ENCODE data around the gene MYBPC3. TPM values are rescaled to one million over a fixed set of nuclear protein-coding genes. Genes with fewer than 3 reads are reported as not detected.
"Not testable (repeated sequence)": the region's sequence is repeated elsewhere in the genome, so short reads cannot be mapped to it uniquely, and the experiment has no call there.

MYBPC3 gene
- total RNA-seq, 4 donors from 2014 or later = not detected

GRCh38 chr11:47335733-47336132 is 16.8 kb downstream of the MYBPC3 start:
- Histone ChIP-seq H3K4me3 (no peak overlapping the region), H3K27me3 (no peaks in the 10 kb centered on the region), H3K4me1 (peaks cover 0 to 13% (median 9%) of the 10 kb centered on the region in 4 donors), H3K36me3 (no peaks in the 10 kb centered on the region), H3K9me3 (no peaks in the 10 kb centered on the region), H3K27ac (no peak overlapping the region)
- in situ Hi-C loops (cut with MboI; ENCODE audit: low pct_ligation_motif_present in 1 of 4, low pct_unique_long_range_greater_than_20kb in 1 of 4, low sequenced_read_pairs in 3 of 4) (no loop called here), intact Hi-C loops (cut with DNase I; ENCODE audit: low total_unique reads) (no loop called here)
- no peak for DNase-seq
- WGBS, 2 donors (ENCODE audit: low coverage in 1 of 2) = 77 to 88% methylated on average over 1 to 9 of the region's 9 CpGs
- TF ChIP-seq, protein P1, sequence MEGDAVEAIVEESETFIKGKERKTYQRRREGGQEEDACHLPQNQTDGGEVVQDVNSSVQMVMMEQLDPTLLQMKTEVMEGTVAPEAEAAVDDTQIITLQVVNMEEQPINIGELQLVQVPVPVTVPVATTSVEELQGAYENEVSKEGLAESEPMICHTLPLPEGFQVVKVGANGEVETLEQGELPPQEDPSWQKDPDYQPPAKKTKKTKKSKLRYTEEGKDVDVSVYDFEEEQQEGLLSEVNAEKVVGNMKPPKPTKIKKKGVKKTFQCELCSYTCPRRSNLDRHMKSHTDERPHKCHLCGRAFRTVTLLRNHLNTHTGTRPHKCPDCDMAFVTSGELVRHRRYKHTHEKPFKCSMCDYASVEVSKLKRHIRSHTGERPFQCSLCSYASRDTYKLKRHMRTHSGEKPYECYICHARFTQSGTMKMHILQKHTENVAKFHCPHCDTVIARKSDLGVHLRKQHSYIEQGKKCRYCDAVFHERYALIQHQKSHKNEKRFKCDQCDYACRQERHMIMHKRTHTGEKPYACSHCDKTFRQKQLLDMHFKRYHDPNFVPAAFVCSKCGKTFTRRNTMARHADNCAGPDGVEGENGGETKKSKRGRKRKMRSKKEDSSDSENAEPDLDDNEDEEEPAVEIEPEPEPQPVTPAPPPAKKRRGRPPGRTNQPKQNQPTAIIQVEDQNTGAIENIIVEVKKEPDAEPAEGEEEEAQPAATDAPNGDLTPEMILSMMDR (IDR thresholded peaks at IDR 0.05) = no peak
- TF ChIP-seq EP300 (IDR thresholded peaks at IDR 0.05; ENCODE audit: low read depth) = no peak
- TF ChIP-seq POLR2AphosphoS5 (IDR thresholded peaks at IDR 0.05) = no peak
- no peak for TF ChIP-seq POLR2A (IDR thresholded peaks at IDR 0.05)

- H3K4me1 ChIP-seq = peaks cover 0 to 20% (median 12%) of the 10 kb centered on the region in 4 donors
- H3K27ac ChIP-seq; H3K36me3 ChIP-seq; H3K4me3 ChIP-seq; in situ Hi-C loops (cut with MboI; ENCODE audit: low pct_ligation_motif_present in 1 of 4, low pct_unique_long_range_greater_than_20kb in 1 of 4, low sequenced_read_pairs in 3 of 4); H3K27me3 ChIP-seq; intact Hi-C loops (cut with DNase I; ENCODE audit: low total_unique reads); DNase-seq; H3K9me3 ChIP-seq: not testable (repeated sequence)
- 96 to 97% methylated on average over 4 to 16 of the region's 16 CpGs for WGBS, 2 donors (ENCODE audit: low coverage in 1 of 2)
Observed at GRCh38 chr11:47334699-47335411, 17.6 kb downstream of the MYBPC3 start.

DNA sequence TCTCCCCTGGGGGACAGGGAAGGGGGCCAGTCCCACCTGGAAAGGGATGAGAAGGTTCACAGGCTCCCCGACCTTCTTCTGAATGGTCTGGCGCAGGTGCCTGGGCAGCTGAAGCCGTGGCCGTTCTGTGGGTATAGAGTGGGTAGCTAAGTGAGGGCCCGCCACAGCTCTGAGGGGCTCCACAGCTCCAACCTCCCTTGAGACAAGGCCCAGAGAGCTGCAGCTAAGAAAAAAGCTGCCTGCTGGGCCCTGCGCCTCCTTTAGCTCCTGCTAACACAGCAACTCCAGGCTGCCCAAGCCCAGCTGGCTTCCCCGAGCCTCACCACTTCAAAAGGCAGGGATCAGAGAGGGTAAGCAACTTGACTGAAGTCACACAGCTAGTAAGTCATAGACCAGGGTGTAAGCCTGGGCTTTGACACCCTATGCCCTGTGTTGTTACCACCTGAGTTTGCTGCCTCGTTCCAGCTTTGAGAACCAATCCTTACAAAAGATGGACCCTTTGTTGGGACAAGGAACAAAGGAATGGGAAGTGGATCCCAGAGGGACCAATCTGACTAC is 18.5 kb downstream of the MYBPC3 start:
- peaks cover 0 to 9% (median under 1%) of the 10 kb centered on the region in 4 donors for H3K36me3 ChIP-seq
- H3K27me3 ChIP-seq = no peaks in the 10 kb centered on the region
- no peak overlapping the region for H3K4me3 ChIP-seq
- 85 to 86% methylated on average over 1 to 4 of the region's 8 CpGs for WGBS, 2 donors (ENCODE audit: low coverage in 1 of 2)
- peaks cover 0 to 20% (median 12%) of the 10 kb centered on the region in 4 donors for H3K4me1 ChIP-seq
- H3K27ac ChIP-seq = no peak overlapping the region
- no peak for TF ChIP-seq POLR2A (IDR thresholded peaks at IDR 0.05)
- intact Hi-C loops (cut with DNase I; ENCODE audit: low total_unique reads) = no loop called here
- no peaks in the 10 kb centered on the region for H3K9me3 ChIP-seq
- in situ Hi-C loops (cut with MboI; ENCODE audit: low pct_ligation_motif_present in 1 of 4, low pct_unique_long_range_greater_than_20kb in 1 of 4, low sequenced_read_pairs in 3 of 4) = no loop called here
- no peak for DNase-seq

DNA sequence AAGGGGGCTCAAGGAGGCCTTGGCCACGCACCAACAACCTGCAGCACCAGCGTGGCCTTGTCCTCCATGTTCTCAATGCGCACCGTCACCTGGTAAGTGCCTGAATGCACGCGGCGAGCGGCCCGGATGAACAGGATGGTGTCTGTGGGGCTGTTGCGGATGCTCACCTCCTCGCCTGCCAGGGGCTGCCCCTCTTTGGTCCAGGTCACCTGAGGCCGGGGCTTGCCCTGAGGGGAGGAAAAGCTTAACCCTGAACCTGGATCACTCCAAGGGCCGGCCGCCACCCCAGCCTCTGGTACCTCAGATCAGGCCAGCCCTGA is 19.0 kb downstream of the MYBPC3 start:
- TF ChIP-seq EP300 (IDR thresholded peaks at IDR 0.05; ENCODE audit: low read depth) (no peak), POLR2A (IDR thresholded peaks at IDR 0.05) (no peak), POLR2AphosphoS5 (IDR thresholded peaks at IDR 0.05) (no peak)
- TF ChIP-seq, protein P1 (IDR thresholded peaks at IDR 0.05) = no peak
- WGBS, 2 donors (ENCODE audit: low coverage in 1 of 2) = 94% methylated on average over 14 of the region's 14 CpGs; no CpG with 5 or more reads in 1 of the 2 donors
- DNase-seq = no peak
- Histone ChIP-seq H3K27me3 (no peaks in the 10 kb centered on the region), H3K4me1 (peaks cover 0 to 20% (median 12%) of the 10 kb centered on the region in 4 donors), H3K4me3 (no peak overlapping the region), H3K36me3 (peaks cover 0 to 10% (median 1%) of the 10 kb centered on the region in 4 donors), H3K27ac (no peak overlapping the region), H3K9me3 (no peaks in the 10 kb centered on the region)
- intact Hi-C loops (cut with DNase I; ENCODE audit: low total_unique reads) (no loop called here), in situ Hi-C loops (cut with MboI; ENCODE audit: low pct_ligation_motif_present in 1 of 4, low pct_unique_long_range_greater_than_20kb in 1 of 4, low sequenced_read_pairs in 3 of 4) (no loop called here)

GRCh38 chr11:47332791-47333525 is 19.5 kb downstream of the MYBPC3 start:
- in situ Hi-C loops (cut with MboI; ENCODE audit: low pct_ligation_motif_present in 1 of 4, low pct_unique_long_range_greater_than_20kb in 1 of 4, low sequenced_read_pairs in 3 of 4) = no loop called here
- TF ChIP-seq POLR2AphosphoS5 (IDR thresholded peaks at IDR 0.05) (no peak), POLR2A (IDR thresholded peaks at IDR 0.05) (no peak), EP300 (IDR thresholded peaks at IDR 0.05; ENCODE audit: low read depth) (no peak)
- TF ChIP-seq, protein P1 (IDR thresholded peaks at IDR 0.05) = no peak
- no peaks in the 10 kb centered on the region for H3K27me3 ChIP-seq

More at GRCh38 chr11:47332791-47333525, 19.5 kb downstream of the MYBPC3 start:
- Histone ChIP-seq H3K27ac (no peak overlapping the region), H3K9me3 (no peaks in the 10 kb centered on the region), H3K36me3 (peaks cover 0 to 12% (median 1%) of the 10 kb centered on the region in 4 donors), H3K4me1 (peaks cover 0 to 20% (median 12%) of the 10 kb centered on the region in 4 donors), H3K4me3 (no peak overlapping the region)
- WGBS, 2 donors (ENCODE audit: low coverage in 1 of 2) = 94 to 100% methylated on average over 1 to 20 of the region's 20 CpGs
- intact Hi-C loops (cut with DNase I; ENCODE audit: low total_unique reads) = no loop called here
- no peak for DNase-seq
